HFFc6 (cell line): Measurements from ENCODE around the gene TCF7L1. TPM values are rescaled to one million over a fixed set of nuclear protein-coding genes. Genes with fewer than 3 reads are reported as not detected.
"Not testable (repeated sequence)": the region's sequence is repeated elsewhere in the genome, so short reads cannot be mapped to it uniquely, and the experiment has no call there.

Experiments used
- DNase-seq: peaks from one replicate; pipeline ENCODE4 v3.0.0-alpha.2; 2018
- H3K27ac Mint-ChIP-seq: 2 replicates; pipeline ENCODE4 v1.8.0; 2020; ENCODE audit warnings: mild to moderate bottlenecking, mixed read lengths
- H3K27me3 Mint-ChIP-seq: 2 replicates; pipeline ENCODE4 v1.8.0; 2021; ENCODE audit warnings: mild to moderate bottlenecking, moderate library complexity, mixed read lengths; ENCODE audit not compliant: insufficient read depth
- H3K36me3 Mint-ChIP-seq: 2 replicates; pipeline ENCODE4 v1.8.0; 2021; ENCODE audit warnings: low read depth, mixed read lengths
- H3K4me1 Mint-ChIP-seq: 2 replicates; pipeline ENCODE4 v1.8.0; 2020; ENCODE audit warnings: low read depth, mixed read lengths
- H3K4me3 Mint-ChIP-seq: 2 replicates; pipeline ENCODE4 v1.8.0; 2020; ENCODE audit warnings: mild to moderate bottlenecking, moderate library complexity, mixed read lengths
- H3K9me3 Mint-ChIP-seq: 2 replicates; pipeline ENCODE4 v1.8.0; 2020; ENCODE audit warnings: mild to moderate bottlenecking, mixed read lengths
- CTCF ChIP-seq: fragments of 200-600 bp; sonication (generic); IDR thresholded peaks from 2 replicates; pipeline ENCODE4 v1.5.0; 2021; ENCODE audit warnings: antibody characterized with exemption, mild to moderate bottlenecking
- total RNA-seq, 6 experiments: library from RNA; stranded (reverse); fragmentation: NEBNext Ultra II Directional; extraction: Animal tissue kit (Norgen Biotek cat#: 25700); gene quantifications; 2 replicates in 1 of 6; 3 replicates in 5 of 6; pipeline ENCODE4 v1.2.3, GENCODE V29; 2021

TCF7L1 gene
- total RNA-seq, 6 experiments from 2014 or later: 2.6 to 10.3 (median 9.4) TPM

DNA sequence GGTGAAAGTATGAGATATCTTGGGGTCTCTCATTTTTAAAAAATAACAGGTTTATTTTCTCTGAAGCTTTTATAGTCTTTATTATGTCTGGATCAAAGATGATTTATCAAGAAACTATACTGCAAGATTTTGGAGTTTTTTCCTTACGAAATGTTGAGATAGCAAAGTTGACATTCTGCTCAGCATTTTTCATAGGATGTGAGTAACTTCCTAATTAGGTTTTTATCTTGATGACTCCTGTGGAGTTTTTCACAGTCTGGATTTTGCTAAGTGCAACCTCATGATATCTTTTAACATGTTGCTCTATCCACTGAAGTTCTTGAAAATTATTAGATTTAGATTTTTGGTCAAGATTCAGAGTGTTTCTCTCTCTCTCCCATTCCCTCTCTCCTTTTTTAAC lies 17.8 kb downstream of the TCF7L1 start:
- H3K4me3 Mint-ChIP-seq: no peak overlapping the region
- no peak for TF ChIP-seq CTCF
- H3K9me3 Mint-ChIP-seq: no peaks in the 10 kb centered on the region
- H3K4me1 Mint-ChIP-seq: peaks cover 26% of the 10 kb centered on the region
- DNase-seq: no peak
- H3K27ac Mint-ChIP-seq: peak overlapping the region; percentile 10; the same call in 1 of the 2 replicates
- peaks cover 2% of the 10 kb centered on the region for H3K27me3 Mint-ChIP-seq
- no peaks in the 10 kb centered on the region; the same call in 1 of the 2 replicates for H3K36me3 Mint-ChIP-seq

GRCh38 chr2:85152895-85153294 lies 19.7 kb downstream of the TCF7L1 start:
- no peaks in the 10 kb centered on the region; the same call in 1 of the 2 replicates for H3K36me3 Mint-ChIP-seq
- no peak for TF ChIP-seq CTCF
- peaks cover 2% of the 10 kb centered on the region for H3K27me3 Mint-ChIP-seq
- no peaks in the 10 kb centered on the region for H3K9me3 Mint-ChIP-seq
- no peak overlapping the region for H3K27ac Mint-ChIP-seq
- H3K4me3 Mint-ChIP-seq: no peak overlapping the region
- peaks cover 39% of the 10 kb centered on the region for H3K4me1 Mint-ChIP-seq
- no peak for DNase-seq

DNA sequence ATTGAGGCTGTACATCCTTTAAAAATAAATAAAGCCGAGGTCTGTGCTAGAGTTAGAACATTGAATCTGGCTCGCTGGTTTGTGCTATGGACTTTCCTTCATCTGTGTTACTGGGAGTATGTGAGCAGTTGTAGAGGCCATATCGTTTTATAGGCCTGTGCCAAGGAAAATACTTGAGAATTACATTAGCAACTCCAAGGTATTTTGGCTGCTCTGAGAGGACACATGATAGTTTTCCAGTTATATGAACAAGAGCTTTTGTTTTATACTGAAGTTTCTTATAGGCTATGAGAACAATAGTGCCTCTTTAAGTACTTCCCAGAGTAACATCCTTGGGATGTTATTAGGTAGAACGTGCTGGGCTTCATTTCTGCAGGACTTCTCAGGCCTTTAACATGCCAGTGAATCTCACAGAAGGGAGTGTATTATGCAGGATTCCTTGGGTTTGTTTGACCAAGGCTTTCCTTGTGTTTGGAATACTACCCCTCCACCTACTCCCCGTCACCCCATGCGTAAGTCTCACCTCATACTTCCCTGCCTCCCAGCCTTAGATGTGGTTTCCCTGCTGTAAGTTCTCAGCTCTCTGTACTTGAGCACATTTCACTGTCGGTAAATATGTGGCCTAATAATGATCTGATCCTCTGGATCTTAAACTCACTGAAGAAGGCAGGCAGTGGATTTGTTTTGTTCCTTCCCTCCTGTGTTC lies 21.0 kb downstream of the TCF7L1 start:
- Mint-ChIP-seq H3K27ac (no peak overlapping the region), H3K36me3 (no peaks in the 10 kb centered on the region; the same call in 1 of the 2 replicates), H3K4me3 (no peak overlapping the region), H3K9me3 (no peaks in the 10 kb centered on the region), H3K27me3 (peaks cover 2% of the 10 kb centered on the region), H3K4me1 (peaks cover 39% of the 10 kb centered on the region)
- no peak for DNase-seq
- TF ChIP-seq CTCF: no peak

DNA sequence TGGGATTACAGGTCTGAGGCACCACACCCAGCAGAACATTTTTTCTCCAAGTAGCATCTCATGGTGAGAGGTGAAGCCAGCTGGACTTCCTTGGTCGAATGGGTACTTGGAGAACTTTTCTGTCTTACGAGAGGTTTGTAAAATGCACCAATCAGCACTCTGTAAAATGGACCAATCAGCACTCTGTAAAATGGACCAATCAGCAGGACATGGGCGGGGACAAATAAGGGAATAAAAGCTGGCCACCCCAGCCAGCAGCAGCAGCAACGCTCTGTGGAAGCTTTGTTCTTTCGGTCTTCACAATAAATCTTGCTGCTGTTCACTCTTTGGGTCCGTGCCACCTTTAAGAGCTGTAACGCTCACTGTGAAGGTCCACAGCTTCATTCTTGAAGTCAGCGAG lies 21.9 kb downstream of the TCF7L1 start:
- H3K36me3 Mint-ChIP-seq, H3K9me3 Mint-ChIP-seq, DNase-seq, H3K27me3 Mint-ChIP-seq, H3K27ac Mint-ChIP-seq, H3K4me3 Mint-ChIP-seq: not testable (repeated sequence)
- H3K4me1 Mint-ChIP-seq: peaks cover 39% of the 10 kb centered on the region

DNA sequence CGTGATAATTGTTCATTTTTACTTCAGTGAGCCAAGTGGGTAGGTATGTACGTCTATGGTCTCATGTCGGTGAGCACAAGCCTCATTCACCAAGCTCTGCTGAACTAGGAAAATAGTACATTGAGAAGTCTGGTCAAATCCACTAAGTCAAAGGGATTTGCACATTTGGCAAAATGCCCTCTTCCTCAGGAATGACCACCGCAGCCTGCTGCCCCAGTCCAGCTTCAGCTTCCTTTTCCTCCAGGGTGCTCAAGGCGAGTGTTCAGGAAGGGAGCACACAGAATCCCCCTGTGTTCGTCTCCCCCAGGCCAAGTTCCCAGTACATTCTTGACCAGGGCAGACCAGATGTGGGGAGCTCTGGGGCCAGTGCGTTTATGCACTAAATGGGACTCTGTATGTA lies 23.0 kb downstream of the TCF7L1 start:
- Mint-ChIP-seq H3K9me3 (no peaks in the 10 kb centered on the region), H3K27me3 (peaks cover 4% of the 10 kb centered on the region), H3K4me1 (peaks cover 35% of the 10 kb centered on the region), H3K4me3 (no peak overlapping the region), H3K27ac (no peak overlapping the region), H3K36me3 (no peaks in the 10 kb centered on the region; the same call in 1 of the 2 replicates)
- no peak for DNase-seq
- TF ChIP-seq CTCF: no peak

DNA sequence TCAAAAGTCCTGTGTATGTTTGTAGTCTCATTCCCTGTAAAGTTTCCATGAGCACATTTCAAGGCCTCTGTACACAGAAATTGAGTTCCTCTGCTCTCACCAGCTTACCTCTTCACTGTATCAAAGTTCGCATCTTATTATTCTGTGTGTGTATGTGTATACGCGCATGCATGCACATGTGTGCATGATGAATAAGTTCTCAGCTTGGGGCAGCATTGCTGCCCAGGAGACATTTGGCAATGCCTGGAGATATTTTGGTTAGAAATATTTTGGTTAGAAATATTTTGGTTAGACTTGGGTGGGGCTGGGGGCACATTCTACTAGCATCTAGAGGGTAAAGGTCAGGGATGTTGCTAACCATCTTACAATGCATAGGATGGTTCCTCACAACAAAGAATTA lies 23.4 kb downstream of the TCF7L1 start:
- Mint-ChIP-seq H3K27ac (no peak overlapping the region), H3K4me1 (peaks cover 35% of the 10 kb centered on the region), H3K9me3 (no peaks in the 10 kb centered on the region), H3K4me3 (no peak overlapping the region), H3K36me3 (no peaks in the 10 kb centered on the region; the same call in 1 of the 2 replicates), H3K27me3 (peaks cover 4% of the 10 kb centered on the region)
- no peak for DNase-seq
- no peak for TF ChIP-seq CTCF
